Colon (tissue), 2 donors: Measurements from ENCODE around the gene FGF13.

ENCODE experiments used
- FAIRE-seq: peaks from 2 replicates; lab custom pipeline; 2012; peaks lifted over from hg19 to GRCh38; lab: Jason Lieb, UNC
- donor health status: control.
- donor health status: control.

FGF13 gene

GRCh38 chrX:138664016-138664415, 47.5 kb downstream of the FGF13 start:
- no peak for FAIRE-seq

GRCh38 chrX:138651494-138651893, 60.0 kb downstream of the FGF13 start:
- no peak for FAIRE-seq

- no peak for FAIRE-seq
Observed at GRCh38 chrX:138648568-138648967, 62.9 kb downstream of the FGF13 start.

- no peak for FAIRE-seq
Observed at GRCh38 chrX:138638996-138639395, 72.5 kb downstream of the FGF13 start.
